NCI-H524 treated with DMSO at 0.1 percent for 48 hours (cell line): ENCODE results near the gene EYA2.
"Not testable (repeated sequence)": the region's sequence is repeated elsewhere in the genome, so short reads cannot be mapped to it uniquely, and the experiment has no call there.

Experiments used
- DNase-seq: peaks from one replicate; lab custom pipeline; 2025; lab: John Stamatoyannopoulos, UW

The EYA2 gene

DNA sequence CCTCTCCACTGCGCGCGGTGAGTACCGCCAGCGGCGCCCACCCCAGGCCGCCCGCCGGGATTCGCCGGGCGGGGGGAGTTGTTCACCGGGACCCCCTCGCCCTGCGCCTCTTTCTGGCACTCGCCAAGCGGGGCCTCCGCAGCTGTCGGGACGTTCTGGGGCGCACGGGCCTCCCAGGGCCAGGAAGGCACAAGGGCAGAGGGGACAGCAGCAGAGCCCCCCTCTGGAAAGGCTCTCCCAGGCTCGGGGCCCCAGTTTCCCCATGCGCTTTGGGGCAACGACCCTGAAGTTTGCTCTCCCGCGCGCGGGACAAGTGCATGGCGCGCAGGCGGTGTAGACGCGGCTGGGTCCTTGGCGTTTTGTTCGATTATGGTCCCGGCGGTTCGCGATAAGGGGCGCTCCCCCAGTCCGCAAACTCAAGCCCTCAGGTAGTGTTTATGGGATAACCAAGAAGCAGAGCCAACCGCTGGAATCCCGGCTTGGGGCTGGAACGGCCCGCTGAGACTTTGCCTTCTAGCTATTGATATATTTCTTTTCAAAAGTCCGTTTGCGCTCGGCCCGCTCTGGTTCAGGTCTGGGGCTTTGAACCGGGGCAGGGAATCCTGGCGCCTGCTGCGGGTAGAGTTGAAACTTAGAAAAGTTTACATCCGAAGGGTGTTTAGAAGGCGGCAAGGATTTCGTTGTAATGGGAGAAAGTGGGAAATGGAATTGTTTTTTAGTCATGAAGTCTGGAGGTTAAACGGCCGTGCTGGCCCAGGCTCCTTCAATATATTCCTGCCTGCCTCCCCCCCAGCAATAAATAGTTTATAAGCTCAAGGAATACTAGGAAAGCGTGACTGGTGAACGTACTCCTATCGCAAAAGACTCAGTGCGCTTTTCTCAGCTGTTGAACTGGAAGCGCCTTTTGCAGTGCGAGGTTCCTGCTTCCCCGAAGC lies 595 bp downstream of the EYA2 start:
- DNase-seq: peak; percentile 66

GRCh38 chr20:46895906-46896242 lies 1.2 kb downstream of the EYA2 start:
- no peak for DNase-seq

DNA sequence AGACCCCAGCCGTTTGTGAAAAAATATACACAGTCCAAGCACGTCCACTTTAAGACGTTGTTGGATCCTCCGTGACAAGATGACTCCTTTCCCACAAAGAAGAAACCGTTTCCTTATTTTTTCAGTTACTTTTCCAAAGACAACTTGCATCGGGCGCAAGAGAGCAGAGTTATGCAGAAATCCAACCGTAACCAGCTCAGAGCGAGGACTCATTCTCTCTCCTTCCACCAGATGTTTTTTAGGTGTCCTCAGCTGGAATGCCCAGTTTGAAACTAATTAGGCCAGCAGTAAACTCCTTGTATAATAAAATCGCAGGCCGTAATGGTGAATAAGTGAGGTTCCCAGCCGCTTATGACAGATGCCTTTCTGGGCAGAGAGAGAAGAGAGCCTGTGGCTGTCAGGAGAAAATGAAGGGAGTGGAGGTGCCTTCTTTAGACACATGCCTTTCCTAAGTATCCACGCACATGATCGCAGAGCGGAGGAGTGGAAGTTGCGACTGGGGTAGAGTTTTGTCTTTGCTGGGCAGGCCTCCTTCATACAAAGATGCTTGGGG lies 2.8 kb downstream of the EYA2 start:
- peak; percentile 68 for DNase-seq

- DNase-seq: peak; percentile 20
Observed at GRCh38 chr20:46898423-46898822, 3.8 kb downstream of the EYA2 start.

- no peak for DNase-seq
Observed at GRCh38 chr20:46899621-46900020, 5.0 kb downstream of the EYA2 start.

GRCh38 chr20:46900086-46900485 lies 5.4 kb downstream of the EYA2 start:
- DNase-seq: no peak

GRCh38 chr20:46900826-46901225 lies 6.2 kb downstream of the EYA2 start:
- DNase-seq: no peak

- DNase-seq: no peak
Observed at GRCh38 chr20:46901638-46902037, 7.0 kb downstream of the EYA2 start.

DNA sequence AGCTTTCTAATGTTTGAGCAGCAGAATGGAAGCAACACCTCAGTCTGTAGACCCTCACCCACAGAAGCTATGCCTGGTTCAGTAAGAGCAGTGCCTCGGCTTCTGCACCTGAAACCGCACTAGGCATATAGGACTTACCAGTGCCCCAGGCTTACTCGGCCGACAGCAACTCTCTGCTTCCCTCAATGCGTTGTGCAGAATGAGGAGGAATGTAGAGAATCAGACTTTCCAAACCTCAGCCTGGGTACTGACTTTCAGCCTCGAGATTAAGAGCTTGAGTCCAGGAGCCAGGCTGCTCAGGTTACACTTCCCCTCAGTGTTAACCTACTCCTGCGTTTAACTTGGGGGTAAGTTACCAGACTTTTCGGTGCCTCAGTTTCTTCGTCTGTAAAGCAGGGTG lies 8.6 kb downstream of the EYA2 start:
- DNase-seq: no peak

DNA sequence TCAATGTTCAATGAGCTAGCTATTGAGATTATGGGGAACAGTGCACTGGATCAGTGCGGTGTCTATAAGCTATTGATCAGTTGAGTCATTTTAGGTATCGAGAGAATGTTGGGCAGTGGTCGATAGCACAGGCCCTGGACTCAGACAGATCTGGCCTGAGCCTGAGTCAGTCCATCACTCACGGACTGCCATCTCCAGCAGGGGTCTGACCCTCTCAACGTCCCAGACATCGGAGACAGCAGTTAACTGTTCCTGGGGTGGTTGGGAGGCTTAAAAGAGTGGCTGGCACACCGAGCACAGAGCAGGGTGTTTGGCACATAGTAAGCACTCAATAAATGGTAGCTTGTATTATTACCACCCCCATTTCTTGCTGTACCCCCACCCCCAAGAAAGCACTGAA lies 9.3 kb downstream of the EYA2 start:
- no peak for DNase-seq

- DNase-seq: no peak
Observed at GRCh38 chr20:46905364-46906125, 10.9 kb downstream of the EYA2 start.

DNA sequence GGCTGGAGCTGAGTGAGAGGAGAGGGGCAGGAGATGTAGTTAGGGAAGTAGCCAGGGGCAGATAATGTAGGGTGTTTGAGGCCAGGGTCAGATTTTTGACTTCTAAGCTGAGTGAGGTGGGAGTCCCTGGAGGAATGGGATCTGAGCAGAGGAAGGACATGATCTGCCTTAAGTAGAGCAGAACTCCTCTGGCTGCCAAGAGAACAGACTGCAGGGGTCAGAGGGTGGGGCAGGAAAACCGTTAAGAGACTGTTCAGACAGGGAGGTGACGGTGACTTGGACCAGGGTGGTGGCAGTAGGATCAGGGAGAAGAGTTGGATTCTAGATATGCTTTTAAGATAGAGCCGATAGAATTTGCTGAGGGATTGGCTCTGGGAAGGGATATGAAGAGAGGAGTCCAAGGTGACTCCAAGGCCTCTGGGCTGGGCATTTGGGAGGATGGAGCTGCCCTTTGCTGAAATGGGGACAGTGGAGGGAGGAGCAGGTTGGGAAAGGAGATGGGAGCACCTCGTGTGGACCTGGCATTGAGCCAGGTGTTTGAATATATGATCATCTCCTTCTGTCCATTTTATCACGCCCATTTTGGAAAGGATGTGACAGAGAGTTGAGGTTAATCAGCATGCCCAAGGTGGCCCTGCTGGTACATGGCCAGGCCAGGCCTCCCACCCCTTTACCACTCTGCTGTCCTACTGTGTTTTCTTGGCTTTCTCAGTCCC lies 18.8 kb downstream of the EYA2 start:
- no peak for DNase-seq

DNA sequence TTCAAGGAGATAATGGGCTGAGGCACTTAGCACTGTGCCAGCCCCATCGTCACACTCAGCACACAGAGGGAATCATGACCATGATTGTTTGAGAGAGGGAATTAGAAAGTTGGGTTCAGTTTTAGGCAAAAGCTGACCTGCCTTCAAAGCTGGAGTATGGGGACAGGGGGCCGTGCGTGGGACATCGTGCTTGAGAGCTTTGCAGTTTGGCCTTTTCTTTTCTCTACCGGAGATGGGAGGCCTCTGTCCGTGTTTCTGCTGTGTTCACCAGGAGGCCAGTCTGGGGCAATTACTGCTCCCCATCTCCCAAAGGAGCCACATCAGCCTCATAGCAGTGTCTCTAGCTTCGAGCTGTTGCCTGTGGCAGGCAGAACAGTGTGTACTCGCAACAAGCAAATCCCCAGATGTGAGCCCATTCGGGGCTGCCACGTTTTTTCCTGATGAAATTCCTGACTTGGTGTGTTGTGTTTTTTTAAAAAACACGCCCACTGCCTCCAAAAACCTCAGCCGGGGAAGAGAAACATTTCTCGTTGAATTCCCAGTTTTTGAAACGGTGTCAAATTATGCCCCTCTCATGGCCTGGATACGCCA lies 20.2 kb downstream of the EYA2 start:
- no peak for DNase-seq

DNA sequence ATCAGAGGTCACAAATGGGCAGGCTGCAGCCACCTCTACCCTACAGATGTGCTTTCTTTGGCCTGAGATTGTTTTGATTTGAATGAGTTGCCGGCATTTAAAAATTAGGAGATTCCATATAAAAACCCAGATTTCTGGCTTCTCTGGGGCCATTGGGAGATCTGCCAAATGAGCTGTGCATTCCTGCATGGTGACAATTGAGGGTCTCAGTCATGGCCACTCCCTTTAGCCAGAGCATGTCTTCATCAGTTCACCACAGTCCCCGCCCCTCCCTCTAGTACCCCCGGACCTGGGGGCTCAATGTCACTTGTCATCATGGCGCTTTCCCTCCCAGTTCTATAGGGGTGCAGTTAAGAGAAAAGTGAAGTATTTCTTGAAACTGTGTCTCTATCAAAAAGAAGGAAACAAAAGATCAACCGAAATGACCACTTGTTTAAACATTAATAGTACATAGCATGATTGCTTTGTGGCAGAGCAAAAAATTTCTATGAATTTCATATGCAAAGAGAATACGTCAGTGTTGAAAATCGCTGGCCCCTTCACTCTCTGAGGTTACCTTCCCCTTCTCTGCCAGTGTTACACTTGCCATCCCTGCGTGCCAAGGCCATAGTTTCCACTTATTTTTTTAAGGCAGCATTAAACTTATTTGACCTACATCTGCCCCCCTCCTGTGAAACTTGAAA lies 21.1 kb downstream of the EYA2 start:
- DNase-seq: no peak

GRCh38 chr20:46916258-46916603 lies 21.6 kb downstream of the EYA2 start:
- no peak for DNase-seq

DNA sequence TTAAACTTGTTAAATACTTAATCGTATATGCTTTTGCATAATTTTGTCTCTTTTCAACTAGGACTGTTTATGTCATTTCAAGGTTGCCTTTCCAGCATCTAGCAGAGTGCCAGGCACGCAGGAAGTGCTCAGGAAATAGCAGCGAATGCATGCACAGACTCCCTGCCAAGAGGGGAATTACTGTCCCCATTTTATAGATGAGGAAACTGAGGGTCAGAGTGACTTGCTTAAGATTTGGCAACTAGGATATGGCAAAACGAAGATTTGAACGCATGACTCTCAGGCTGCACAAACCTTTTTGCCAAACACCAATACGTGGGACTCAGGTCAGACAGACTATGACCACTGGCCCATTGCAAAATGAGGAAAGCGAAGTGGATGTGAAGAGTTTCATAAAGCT lies 22.5 kb downstream of the EYA2 start:
- no peak for DNase-seq

DNA sequence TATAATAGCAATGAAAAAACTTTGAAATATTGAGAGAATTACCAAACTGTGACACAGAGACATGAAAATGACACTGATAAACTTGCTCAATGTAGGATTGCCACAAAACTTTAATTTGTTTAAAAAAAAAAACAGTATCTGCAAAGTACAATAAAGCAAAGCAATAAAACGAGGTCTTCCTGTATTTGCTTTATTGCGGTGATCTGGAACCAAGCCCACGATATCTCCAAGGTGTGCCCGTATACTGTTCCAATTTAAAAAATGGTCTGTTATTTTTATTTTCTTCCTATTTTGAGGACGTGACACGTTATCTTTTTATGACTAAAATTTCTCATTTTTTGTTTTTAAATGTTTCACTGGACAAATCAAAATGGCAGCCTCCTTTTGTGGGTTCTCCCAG lies 25.5 kb downstream of the EYA2 start:
- no peak for DNase-seq

GRCh38 chr20:46922841-46923240 lies 28.2 kb downstream of the EYA2 start:
- not testable (repeated sequence) for DNase-seq

- DNase-seq: no peak
Observed at GRCh38 chr20:46923550-46923949, 28.9 kb downstream of the EYA2 start.

- no peak for DNase-seq
Observed at GRCh38 chr20:46928580-46929132, 34.0 kb downstream of the EYA2 start.

DNA sequence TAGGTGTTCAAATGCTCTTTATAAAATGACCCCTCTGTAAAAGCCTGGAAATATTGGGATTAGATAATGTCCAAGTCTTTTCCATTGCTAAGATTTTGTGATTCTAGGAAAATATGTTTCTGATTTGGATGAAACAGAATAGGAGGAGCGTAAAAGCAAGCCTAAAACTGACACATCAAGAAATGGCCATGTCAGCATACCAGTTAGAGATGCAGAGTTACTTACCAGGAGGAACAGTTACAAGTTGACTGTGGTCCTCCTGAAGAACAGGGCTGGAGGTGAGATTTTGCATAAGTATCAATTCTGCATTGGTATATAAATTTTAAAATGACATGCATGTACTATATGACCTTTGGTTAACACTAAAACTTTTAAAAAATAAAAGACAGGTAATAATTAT lies 35.3 kb downstream of the EYA2 start:
- DNase-seq: no peak
